Dedifferentiated amniotic fluid mesenchymal stem cell (primary cell): ENCODE measurements around the gene MSANTD2.

Experiments
- DNase-seq: peaks from one replicate; pipeline ENCODE4 v3.0.0-alpha.2; 2016; ENCODE audit errors: extremely low spot score

The MSANTD2 gene

GRCh38 chr11:124821995-124822730 lies 22.0 kb upstream of the MSANTD2 start:
- no peak for DNase-seq

GRCh38 chr11:124817036-124817435 lies 16.8 kb upstream of the MSANTD2 start:
- no peak for DNase-seq

DNA sequence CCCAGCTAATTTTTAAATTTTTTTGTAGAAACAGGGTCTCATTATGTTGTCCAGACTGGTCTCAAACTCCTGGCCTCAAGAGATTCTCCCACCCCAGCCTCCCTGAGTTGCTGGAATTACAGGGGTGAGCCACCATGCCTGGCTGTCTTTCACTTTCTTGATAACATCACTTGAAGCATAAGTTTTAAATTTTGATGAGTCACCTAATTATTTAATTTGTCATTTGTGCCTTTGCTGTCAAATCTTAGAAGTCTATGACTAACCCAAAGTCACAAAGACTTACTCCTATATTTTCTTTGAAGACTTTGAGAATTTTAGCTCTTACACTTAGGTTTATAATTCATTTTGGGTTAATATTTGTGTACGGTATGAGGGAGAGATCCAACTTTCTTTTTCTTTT lies 14.5 kb upstream of the MSANTD2 start:
- no peak for DNase-seq

DNA sequence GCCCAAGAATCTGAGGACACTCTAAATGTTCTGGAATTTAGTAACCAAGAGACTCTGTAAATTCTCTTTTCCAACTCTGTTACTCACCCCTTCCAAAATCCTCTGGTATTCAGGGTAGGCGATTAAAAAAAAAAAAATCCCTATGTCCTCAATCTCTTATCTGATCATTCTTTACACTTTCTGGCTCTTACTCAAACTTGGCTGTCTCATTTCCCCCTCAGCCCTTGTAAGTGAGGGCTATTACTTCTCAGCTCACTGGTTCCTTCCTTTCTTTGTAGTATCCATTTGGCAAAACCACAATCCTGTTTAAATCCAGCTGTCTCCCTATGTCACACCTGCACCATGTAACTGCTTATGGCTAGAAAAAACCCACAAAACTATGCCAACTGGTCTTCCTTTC lies 12.7 kb upstream of the MSANTD2 start:
- DNase-seq, result no peak

GRCh38 chr11:124811399-124812125 lies 11.4 kb upstream of the MSANTD2 start:
- DNase-seq, result no peak

- DNase-seq, result no peak
Measured at GRCh38 chr11:124807660-124808270, 7.6 kb upstream of the MSANTD2 start.

DNA sequence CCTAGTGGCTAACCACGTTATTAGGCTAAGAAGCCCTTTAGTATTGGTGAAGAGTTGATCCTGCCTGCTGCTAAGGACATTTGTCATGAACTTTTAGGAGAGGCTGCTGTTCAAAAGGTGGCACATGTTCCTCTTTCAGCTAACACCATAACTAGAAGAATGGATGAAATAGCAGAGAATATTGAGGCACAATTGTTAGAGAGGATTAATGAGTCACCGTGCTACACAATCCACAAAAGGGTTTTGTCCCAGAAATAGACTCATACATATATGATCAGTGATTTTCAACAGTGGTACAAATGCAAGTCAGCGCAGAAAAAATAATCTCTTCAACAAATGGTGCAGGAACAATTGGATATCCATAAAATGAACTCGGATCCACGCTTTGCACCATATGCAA lies 7.0 kb upstream of the MSANTD2 start:
- DNase-seq, result no peak

DNA sequence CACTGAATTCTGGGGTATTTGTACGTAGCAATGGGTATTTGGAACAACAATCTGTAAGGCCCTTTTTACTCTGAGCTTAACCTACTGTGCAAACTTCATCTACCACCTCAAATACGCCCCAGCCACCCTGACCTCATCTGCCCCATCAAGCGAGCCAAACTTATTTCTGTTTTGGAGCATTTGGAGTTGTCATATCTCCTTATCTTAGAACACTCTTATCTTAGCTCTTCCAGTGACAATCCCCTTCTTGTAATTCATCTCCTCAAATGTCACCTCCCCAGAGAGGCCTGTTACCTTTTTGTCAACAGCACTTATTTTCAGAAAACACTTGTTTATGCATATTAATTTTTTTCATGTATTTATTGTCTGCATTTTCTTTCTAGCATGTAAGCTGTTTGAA lies 4.7 kb upstream of the MSANTD2 start:
- no peak for DNase-seq

GRCh38 chr11:124801636-124802312 lies 1.6 kb upstream of the MSANTD2 start:
- DNase-seq, result no peak

- DNase-seq, result no peak
Measured at GRCh38 chr11:124801014-124801413, 808 bp upstream of the MSANTD2 start.

GRCh38 chr11:124799348-124800225 lies 619 bp downstream of the MSANTD2 start:
- DNase-seq, result no peak

- DNase-seq, result peak; percentile 42
Measured at GRCh38 chr11:124798991-124799347, 1.2 kb downstream of the MSANTD2 start.

- no peak for DNase-seq
Measured at GRCh38 chr11:124796312-124796711, 3.9 kb downstream of the MSANTD2 start.

- no peak for DNase-seq
Measured at GRCh38 chr11:124793466-124794278, 6.5 kb downstream of the MSANTD2 start.

DNA sequence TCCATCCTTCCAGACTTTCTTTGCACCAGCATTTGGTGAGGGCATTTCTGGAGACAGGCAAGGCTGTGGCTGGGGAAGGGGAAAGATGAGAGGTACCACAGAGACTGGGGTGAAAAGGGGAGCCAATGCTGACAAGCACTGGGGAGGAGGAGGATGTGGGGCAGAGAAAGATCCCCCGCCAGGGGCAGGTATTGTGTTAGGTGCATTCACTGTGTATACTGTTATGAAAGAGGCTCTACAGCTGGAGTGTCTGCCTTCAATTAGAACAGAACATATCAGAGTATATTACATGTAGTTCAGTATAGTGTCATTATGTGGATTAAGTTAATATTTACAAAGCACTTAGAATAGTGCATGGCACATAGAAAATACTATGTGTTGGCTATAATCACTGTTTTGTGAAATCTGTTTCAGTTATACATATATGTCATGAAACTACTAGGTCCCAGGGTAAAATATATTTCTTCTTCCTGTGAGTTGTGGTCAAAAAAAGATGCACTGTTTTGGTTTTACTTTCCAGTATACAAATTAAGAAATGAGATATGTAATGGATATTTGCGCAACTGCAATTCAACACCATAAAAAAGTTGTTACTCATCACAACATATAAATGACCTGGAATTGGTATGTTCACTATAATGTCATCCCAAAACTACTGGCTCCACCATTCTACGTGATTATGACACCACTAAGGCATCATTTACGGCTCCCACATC lies 8.4 kb downstream of the MSANTD2 start:
- no peak for DNase-seq

DNA sequence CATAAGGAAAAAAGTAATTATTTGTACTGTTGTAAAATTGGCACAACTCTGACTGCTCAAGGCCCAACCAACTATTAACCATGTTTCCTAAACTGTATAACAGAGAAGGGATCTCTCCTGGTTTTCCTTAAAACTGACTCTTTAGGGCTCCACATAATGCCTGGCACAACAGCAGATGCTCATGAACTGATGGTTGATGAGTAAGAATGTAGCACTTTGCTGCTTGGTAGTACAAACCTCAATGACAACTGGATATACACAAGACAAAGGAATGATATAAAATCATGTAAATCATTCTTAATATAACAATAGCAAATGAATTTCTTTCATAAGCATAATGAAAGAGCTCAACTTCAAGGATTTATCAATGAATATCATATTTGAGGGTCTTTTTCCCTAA lies 11.7 kb downstream of the MSANTD2 start:
- DNase-seq, result no peak

DNA sequence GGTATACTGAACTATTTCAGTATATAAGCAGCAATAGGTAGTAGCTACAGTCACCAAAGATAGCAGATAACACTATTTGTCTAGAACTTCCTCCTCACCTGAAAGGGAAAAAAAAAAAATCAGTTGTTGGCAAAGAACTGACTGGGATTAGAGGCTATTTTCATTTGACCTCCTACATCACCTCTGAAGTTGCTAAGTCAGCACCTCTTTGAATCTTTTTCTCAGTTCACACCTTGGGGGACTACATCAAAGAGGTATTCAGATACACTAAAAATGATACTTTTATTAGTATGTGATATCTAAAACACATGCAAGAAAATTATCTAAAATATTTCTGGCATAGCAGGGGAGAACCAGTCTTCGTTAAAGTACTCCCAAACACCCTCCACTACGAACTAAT lies 16.2 kb downstream of the MSANTD2 start:
- no peak for DNase-seq

- no peak for DNase-seq
Measured at GRCh38 chr11:124783002-124783401, 17.2 kb downstream of the MSANTD2 start.

GRCh38 chr11:124779568-124779967 lies 20.6 kb downstream of the MSANTD2 start:
- DNase-seq, result no peak

- DNase-seq, result no peak
Measured at GRCh38 chr11:124778281-124778680, 21.9 kb downstream of the MSANTD2 start.
